ENCODE measurements around the gene ESM1.

ESM1 gene

DNA sequence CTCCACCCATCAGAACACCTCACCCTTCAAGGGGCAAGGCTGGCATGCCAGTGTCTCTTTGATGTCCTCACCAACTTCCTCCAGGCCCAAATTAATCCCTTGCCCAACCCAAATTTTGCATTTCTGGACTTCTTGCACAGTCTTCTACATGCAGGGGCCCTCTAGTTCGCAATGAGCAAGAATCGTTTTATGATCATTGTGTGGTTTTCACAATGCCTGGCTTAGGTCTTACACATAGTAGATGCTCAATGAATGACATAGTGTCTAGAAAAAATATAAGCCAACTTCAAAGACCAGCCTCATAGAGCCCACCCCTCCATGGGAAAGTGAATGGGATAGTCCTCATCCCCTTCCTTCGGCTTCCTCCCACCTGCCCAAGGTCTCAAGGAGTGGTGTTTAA is 9.8 kb upstream of the ESM1 start:
- Histone ChIP-seq H3K4me3 (ENCODE audit: insufficient read length, low read depth) (no peak overlapping the region), H3K27me3 (ENCODE audit: insufficient read depth, insufficient read length) (no peaks in the 10 kb centered on the region), H3K9me3 (ENCODE audit: insufficient read depth, low read length) (no peaks in the 10 kb centered on the region), H3K4me1 (ENCODE audit: insufficient read depth, insufficient read length) (no peaks in the 10 kb centered on the region), H3K9ac (ENCODE audit: insufficient read length, low read depth) (no peak overlapping the region), H3K36me3 (ENCODE audit: insufficient read depth, insufficient read length, low read length) (no peaks in the 10 kb centered on the region)
- DNase-seq (ENCODE audit: low read depth, low spot score), result no peak
- no peak for TF ChIP-seq YY1 (IDR thresholded peaks at IDR 0.05; ENCODE audit: insufficient read depth, insufficient read length)
- no peak for TF ChIP-seq SUZ12 (IDR thresholded peaks at IDR 0.05; ENCODE audit: extremely low read depth, insufficient read depth, insufficient read length)
- no peak for TF ChIP-seq ZNF274 (IDR thresholded peaks at IDR 0.05; ENCODE audit: low read depth, low read length)

DNA sequence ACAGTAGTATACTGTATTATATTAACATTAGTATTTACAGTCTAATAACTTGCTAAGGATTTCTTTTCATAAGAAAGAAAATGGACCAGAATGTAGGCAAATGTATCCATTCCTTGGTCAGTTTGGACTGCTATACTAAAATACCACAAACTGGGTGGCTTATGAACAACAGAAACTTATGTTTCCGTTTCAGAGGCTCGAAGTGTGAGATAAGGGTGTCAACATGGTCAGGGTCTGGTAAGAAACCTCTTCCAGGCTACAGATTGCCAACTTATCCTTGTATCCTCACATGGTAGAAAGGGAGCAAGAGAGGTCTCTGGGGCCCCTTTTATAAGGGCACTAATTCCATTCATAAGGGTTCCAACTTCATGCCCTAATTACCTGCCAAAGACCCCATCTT is 9.2 kb upstream of the ESM1 start:
- no peak for DNase-seq (ENCODE audit: low read depth, low spot score)
- TF ChIP-seq SUZ12 (IDR thresholded peaks at IDR 0.05; ENCODE audit: extremely low read depth, insufficient read depth, insufficient read length) (no peak), ZNF274 (IDR thresholded peaks at IDR 0.05; ENCODE audit: low read depth, low read length) (no peak), YY1 (IDR thresholded peaks at IDR 0.05; ENCODE audit: insufficient read depth, insufficient read length) (no peak)
- H3K4me1 ChIP-seq (ENCODE audit: insufficient read depth, insufficient read length), result no peaks in the 10 kb centered on the region
- H3K9ac ChIP-seq (ENCODE audit: insufficient read length, low read depth), result no peak overlapping the region
- H3K27me3 ChIP-seq (ENCODE audit: insufficient read depth, insufficient read length), result no peaks in the 10 kb centered on the region
- no peaks in the 10 kb centered on the region for H3K9me3 ChIP-seq (ENCODE audit: insufficient read depth, low read length)
- no peak overlapping the region for H3K4me3 ChIP-seq (ENCODE audit: insufficient read length, low read depth)
- H3K36me3 ChIP-seq (ENCODE audit: insufficient read depth, insufficient read length, low read length), result no peaks in the 10 kb centered on the region

DNA sequence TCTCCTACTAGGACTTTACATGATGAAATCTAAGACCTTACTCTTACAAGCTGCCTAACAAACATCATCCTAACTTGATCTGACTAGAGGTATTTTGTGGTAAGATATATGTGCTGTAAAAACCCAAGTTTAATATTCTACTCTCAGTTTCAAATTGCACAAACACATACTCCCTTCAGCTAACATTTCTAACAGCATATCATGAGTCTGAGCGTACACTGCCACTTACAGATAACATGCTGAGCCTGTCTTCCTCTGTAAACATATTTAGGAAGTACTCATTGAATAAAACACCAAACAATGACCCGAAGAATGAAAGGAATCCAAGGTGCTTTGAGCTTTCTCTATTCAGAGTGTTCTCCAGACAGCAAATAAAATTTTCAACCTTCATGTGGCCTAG is 7.9 kb upstream of the ESM1 start:
- H3K27me3 ChIP-seq (ENCODE audit: insufficient read depth, insufficient read length), result no peaks in the 10 kb centered on the region
- H3K9me3 ChIP-seq (ENCODE audit: insufficient read depth, low read length), result no peaks in the 10 kb centered on the region
- H3K36me3 ChIP-seq (ENCODE audit: insufficient read depth, insufficient read length, low read length), result no peaks in the 10 kb centered on the region
- DNase-seq (ENCODE audit: low read depth, low spot score), result no peak
- TF ChIP-seq YY1 (IDR thresholded peaks at IDR 0.05; ENCODE audit: insufficient read depth, insufficient read length) (no peak), SUZ12 (IDR thresholded peaks at IDR 0.05; ENCODE audit: extremely low read depth, insufficient read depth, insufficient read length) (no peak), ZNF274 (IDR thresholded peaks at IDR 0.05; ENCODE audit: low read depth, low read length) (no peak)
- no peak overlapping the region for H3K4me3 ChIP-seq (ENCODE audit: insufficient read length, low read depth)
- no peaks in the 10 kb centered on the region for H3K4me1 ChIP-seq (ENCODE audit: insufficient read depth, insufficient read length)
- H3K9ac ChIP-seq (ENCODE audit: insufficient read length, low read depth), result no peak overlapping the region

DNA sequence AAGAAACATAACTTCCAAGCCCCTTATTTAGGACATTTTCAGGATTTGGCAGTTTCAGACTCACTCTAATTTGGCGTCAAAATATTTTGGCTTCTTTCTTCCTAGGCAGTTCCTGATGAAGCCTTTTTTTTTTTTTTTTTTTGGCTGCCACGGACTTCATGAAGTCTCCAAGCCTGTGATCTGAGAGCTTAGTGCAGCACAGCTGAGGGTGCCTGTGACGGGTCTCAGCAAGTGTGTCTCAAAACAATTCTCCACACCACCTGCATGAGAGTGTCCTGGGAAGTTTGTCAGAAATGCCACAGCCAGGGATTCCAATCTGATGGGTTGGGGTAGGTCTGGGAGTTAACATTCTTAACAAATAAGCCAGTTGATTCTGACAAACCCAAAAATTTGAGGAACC is 6.0 kb upstream of the ESM1 start:
- no peaks in the 10 kb centered on the region for H3K4me1 ChIP-seq (ENCODE audit: insufficient read depth, insufficient read length)
- no peaks in the 10 kb centered on the region for H3K36me3 ChIP-seq (ENCODE audit: insufficient read depth, insufficient read length, low read length)
- no peaks in the 10 kb centered on the region for H3K27me3 ChIP-seq (ENCODE audit: insufficient read depth, insufficient read length)
- no peaks in the 10 kb centered on the region for H3K9me3 ChIP-seq (ENCODE audit: insufficient read depth, low read length)
- no peak for DNase-seq (ENCODE audit: low read depth, low spot score)
- TF ChIP-seq YY1 (IDR thresholded peaks at IDR 0.05; ENCODE audit: insufficient read depth, insufficient read length) (no peak), SUZ12 (IDR thresholded peaks at IDR 0.05; ENCODE audit: extremely low read depth, insufficient read depth, insufficient read length) (no peak), ZNF274 (IDR thresholded peaks at IDR 0.05; ENCODE audit: low read depth, low read length) (no peak)
- H3K4me3 ChIP-seq (ENCODE audit: insufficient read length, low read depth), result no peak overlapping the region
- no peak overlapping the region for H3K9ac ChIP-seq (ENCODE audit: insufficient read length, low read depth)

DNA sequence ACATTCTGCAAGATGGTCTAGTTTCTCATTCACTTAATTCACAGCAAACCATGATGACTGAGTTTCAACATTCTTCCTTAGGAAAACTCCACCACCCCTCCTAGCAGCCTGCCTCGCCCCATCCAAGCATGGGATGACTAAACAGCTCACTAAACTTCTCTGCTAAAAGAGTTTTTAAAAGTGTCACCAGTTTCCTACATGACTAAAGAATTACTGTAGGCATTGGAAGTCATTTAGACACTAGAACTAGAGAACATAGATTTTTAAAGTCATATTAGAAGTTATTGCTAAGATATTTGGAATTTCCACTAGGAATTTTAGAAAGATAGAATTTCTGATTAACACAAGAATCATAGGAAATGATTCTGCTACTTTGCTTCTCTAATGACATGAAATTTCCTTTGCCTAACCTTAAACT is 5.5 kb upstream of the ESM1 start:
- Histone ChIP-seq H3K9me3 (ENCODE audit: insufficient read depth, low read length) (no peaks in the 10 kb centered on the region), H3K9ac (ENCODE audit: insufficient read length, low read depth) (no peak overlapping the region), H3K36me3 (ENCODE audit: insufficient read depth, insufficient read length, low read length) (no peaks in the 10 kb centered on the region), H3K4me3 (ENCODE audit: insufficient read length, low read depth) (no peak overlapping the region), H3K4me1 (ENCODE audit: insufficient read depth, insufficient read length) (no peaks in the 10 kb centered on the region), H3K27me3 (ENCODE audit: insufficient read depth, insufficient read length) (no peaks in the 10 kb centered on the region)
- no peak for TF ChIP-seq YY1 (IDR thresholded peaks at IDR 0.05; ENCODE audit: insufficient read depth, insufficient read length)
- TF ChIP-seq ZNF274 (IDR thresholded peaks at IDR 0.05; ENCODE audit: low read depth, low read length), result no peak
- no peak for TF ChIP-seq SUZ12 (IDR thresholded peaks at IDR 0.05; ENCODE audit: extremely low read depth, insufficient read depth, insufficient read length)
- no peak for DNase-seq (ENCODE audit: low read depth, low spot score)

DNA sequence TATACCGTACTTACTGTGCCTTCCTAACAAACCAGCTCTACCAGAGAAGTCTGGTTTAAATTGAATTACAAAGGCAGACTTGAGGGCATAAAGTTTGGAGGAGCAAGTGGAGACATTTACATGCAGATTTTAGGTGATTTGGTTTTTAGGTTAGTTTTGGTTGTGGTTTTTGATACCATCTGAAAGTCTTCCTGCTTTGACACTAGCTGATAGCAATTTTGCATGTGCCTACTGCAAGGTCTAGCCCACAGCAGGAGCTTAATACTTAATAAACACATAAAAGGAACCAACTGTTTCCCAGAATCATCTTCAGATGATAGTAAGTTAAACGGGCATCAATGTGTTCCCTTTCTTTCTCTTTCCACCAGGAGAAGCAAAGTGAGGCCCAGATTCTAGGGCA is 3.4 kb upstream of the ESM1 start:
- DNase-seq (ENCODE audit: low read depth, low spot score), result no peak
- Histone ChIP-seq H3K36me3 (ENCODE audit: insufficient read depth, insufficient read length, low read length) (no peaks in the 10 kb centered on the region), H3K4me3 (ENCODE audit: insufficient read length, low read depth) (no peak overlapping the region), H3K9ac (ENCODE audit: insufficient read length, low read depth) (no peak overlapping the region), H3K4me1 (ENCODE audit: insufficient read depth, insufficient read length) (no peaks in the 10 kb centered on the region), H3K27me3 (ENCODE audit: insufficient read depth, insufficient read length) (no peaks in the 10 kb centered on the region), H3K9me3 (ENCODE audit: insufficient read depth, low read length) (no peaks in the 10 kb centered on the region)
- TF ChIP-seq ZNF274 (IDR thresholded peaks at IDR 0.05; ENCODE audit: low read depth, low read length) (no peak), YY1 (IDR thresholded peaks at IDR 0.05; ENCODE audit: insufficient read depth, insufficient read length) (no peak), SUZ12 (IDR thresholded peaks at IDR 0.05; ENCODE audit: extremely low read depth, insufficient read depth, insufficient read length) (no peak)

DNA sequence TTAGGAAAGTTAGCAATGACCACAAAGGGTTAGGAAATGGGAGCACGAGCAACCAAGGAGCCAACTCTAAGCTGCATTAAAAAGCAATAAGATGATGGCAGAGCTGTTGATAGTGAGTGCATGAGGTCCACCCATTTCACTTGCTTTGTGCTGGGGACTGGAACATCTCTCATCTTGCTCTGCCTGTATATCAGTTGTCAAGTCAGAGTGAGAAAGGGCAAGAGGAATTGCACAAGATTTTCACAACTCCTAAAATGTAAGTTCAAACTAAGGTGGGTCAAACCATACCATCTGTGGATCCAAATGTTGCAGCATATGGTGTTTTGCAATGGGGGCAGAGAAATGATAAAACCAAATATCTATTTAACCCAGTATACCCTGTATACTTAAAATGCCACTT is 2.8 kb upstream of the ESM1 start:
- no peak for DNase-seq (ENCODE audit: low read depth, low spot score)
- Histone ChIP-seq H3K9me3 (ENCODE audit: insufficient read depth, low read length) (no peaks in the 10 kb centered on the region), H3K4me3 (ENCODE audit: insufficient read length, low read depth) (no peak overlapping the region), H3K27me3 (ENCODE audit: insufficient read depth, insufficient read length) (no peaks in the 10 kb centered on the region), H3K36me3 (ENCODE audit: insufficient read depth, insufficient read length, low read length) (no peaks in the 10 kb centered on the region), H3K9ac (ENCODE audit: insufficient read length, low read depth) (no peak overlapping the region), H3K4me1 (ENCODE audit: insufficient read depth, insufficient read length) (no peaks in the 10 kb centered on the region)
- TF ChIP-seq YY1 (IDR thresholded peaks at IDR 0.05; ENCODE audit: insufficient read depth, insufficient read length), result no peak
- no peak for TF ChIP-seq SUZ12 (IDR thresholded peaks at IDR 0.05; ENCODE audit: extremely low read depth, insufficient read depth, insufficient read length)
- TF ChIP-seq ZNF274 (IDR thresholded peaks at IDR 0.05; ENCODE audit: low read depth, low read length), result no peak

DNA sequence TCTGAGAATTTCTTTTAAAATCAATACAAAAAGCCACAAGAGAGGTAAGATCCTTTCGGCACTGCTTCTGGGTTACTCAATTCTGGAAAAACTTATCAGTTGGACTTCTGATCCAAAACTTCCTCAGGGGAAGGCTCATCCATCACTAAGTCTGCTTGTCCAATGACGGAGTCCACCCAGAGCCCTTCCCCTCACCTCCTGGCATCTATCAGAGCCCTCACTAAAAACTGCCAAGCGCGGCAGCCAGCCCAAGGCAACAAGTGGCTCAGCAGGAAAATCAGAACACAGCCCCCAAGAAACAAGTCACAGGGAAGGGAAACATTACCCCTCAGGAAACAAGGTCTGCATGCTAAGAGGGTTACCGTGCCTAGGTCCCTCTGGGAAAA is 869 bp upstream of the ESM1 start:
- no peak for TF ChIP-seq YY1 (IDR thresholded peaks at IDR 0.05; ENCODE audit: insufficient read depth, insufficient read length)
- TF ChIP-seq ZNF274 (IDR thresholded peaks at IDR 0.05; ENCODE audit: low read depth, low read length), result no peak
- no peak for TF ChIP-seq SUZ12 (IDR thresholded peaks at IDR 0.05; ENCODE audit: extremely low read depth, insufficient read depth, insufficient read length)
- no peak overlapping the region for H3K4me3 ChIP-seq (ENCODE audit: insufficient read length, low read depth)
- no peaks in the 10 kb centered on the region for H3K9me3 ChIP-seq (ENCODE audit: insufficient read depth, low read length)
- no peaks in the 10 kb centered on the region for H3K4me1 ChIP-seq (ENCODE audit: insufficient read depth, insufficient read length)
- no peak overlapping the region for H3K9ac ChIP-seq (ENCODE audit: insufficient read length, low read depth)
- DNase-seq (ENCODE audit: low read depth, low spot score), result no peak
- H3K27me3 ChIP-seq (ENCODE audit: insufficient read depth, insufficient read length), result no peaks in the 10 kb centered on the region
- H3K36me3 ChIP-seq (ENCODE audit: insufficient read depth, insufficient read length, low read length), result no peaks in the 10 kb centered on the region

All from NT2/D1 (cell line).